ENCODE data around the gene KIAA0040. TPM values are rescaled to one million over a fixed set of nuclear protein-coding genes. Genes with fewer than 3 reads are reported as not detected.

KIAA0040 gene
- total RNA-seq, 1 donor from 2014 or later, result 38.5 TPM

GRCh38 chr1:175129997-175130648 is 62.5 kb downstream of the KIAA0040 start:
- DNase-seq (ENCODE audit: extremely low spot score in 2 of 2), result no peak
- H3K36me3 ChIP-seq, result no peaks in the 10 kb centered on the region
- TF ChIP-seq POLR2A (IDR thresholded peaks at IDR 0.05) (no peak), POLR2AphosphoS5 (IDR thresholded peaks at IDR 0.05; ENCODE audit: insufficient read depth in 1 of 2, low read depth in 1 of 2) (no peak), CTCF (IDR thresholded peaks at IDR 0.05) (no peak)
- no peaks in the 10 kb centered on the region for H3K27me3 ChIP-seq
- peak overlapping the region; percentile 33 for H3K27ac ChIP-seq
- intact Hi-C loops (cut with DNase I), result no loop called here
- H3K9me3 ChIP-seq, result no peaks in the 10 kb centered on the region
- H3K4me1 ChIP-seq, result peaks cover 44% of the 10 kb centered on the region
- H3K4me3 ChIP-seq, result no peak overlapping the region

GRCh38 chr1:175129644-175129996 is 63.0 kb downstream of the KIAA0040 start:
- H3K9me3 ChIP-seq, result no peaks in the 10 kb centered on the region
- intact Hi-C loops (cut with DNase I), result no loop called here
- H3K27ac ChIP-seq, result peak overlapping the region; percentile 33

GRCh38 chr1:175129182-175129581 is 63.4 kb downstream of the KIAA0040 start:
- Histone ChIP-seq H3K9me3 (no peaks in the 10 kb centered on the region), H3K36me3 (no peaks in the 10 kb centered on the region), H3K27ac (peak overlapping the region; percentile 33), H3K27me3 (no peaks in the 10 kb centered on the region), H3K4me3 (no peak overlapping the region), H3K4me1 (peaks cover 44% of the 10 kb centered on the region)
- intact Hi-C loops (cut with DNase I), result no loop called here
- TF ChIP-seq CTCF (IDR thresholded peaks at IDR 0.05) (no peak), POLR2A (IDR thresholded peaks at IDR 0.05) (no peak), POLR2AphosphoS5 (IDR thresholded peaks at IDR 0.05; ENCODE audit: insufficient read depth in 1 of 2, low read depth in 1 of 2) (no peak)
- no peak for DNase-seq (ENCODE audit: extremely low spot score in 2 of 2)

More at GRCh38 chr1:175129644-175129996, 63.0 kb downstream of the KIAA0040 start:
- no peak overlapping the region for H3K4me3 ChIP-seq
- H3K4me1 ChIP-seq, result peaks cover 44% of the 10 kb centered on the region
- H3K27me3 ChIP-seq, result no peaks in the 10 kb centered on the region
- H3K36me3 ChIP-seq, result no peaks in the 10 kb centered on the region
- DNase-seq (ENCODE audit: extremely low spot score in 2 of 2), result no peak
- no peak for TF ChIP-seq POLR2A (IDR thresholded peaks at IDR 0.05)
- TF ChIP-seq CTCF (IDR thresholded peaks at IDR 0.05), result no peak
- TF ChIP-seq POLR2AphosphoS5 (IDR thresholded peaks at IDR 0.05; ENCODE audit: insufficient read depth in 1 of 2, low read depth in 1 of 2), result no peak

- H3K4me1 ChIP-seq, result peaks cover 44% of the 10 kb centered on the region
- H3K9me3 ChIP-seq, result no peaks in the 10 kb centered on the region
- no peaks in the 10 kb centered on the region for H3K36me3 ChIP-seq
- TF ChIP-seq CTCF (IDR thresholded peaks at IDR 0.05) (no peak), POLR2A (IDR thresholded peaks at IDR 0.05) (no peak), POLR2AphosphoS5 (IDR thresholded peaks at IDR 0.05; ENCODE audit: insufficient read depth in 1 of 2, low read depth in 1 of 2) (no peak)
- no peak overlapping the region for H3K4me3 ChIP-seq
- H3K27ac ChIP-seq, result peak overlapping the region; percentile 33
- DNase-seq (ENCODE audit: extremely low spot score in 2 of 2), result no peak
- H3K27me3 ChIP-seq, result no peaks in the 10 kb centered on the region
- intact Hi-C loops (cut with DNase I), result no loop called here
Observed at GRCh38 chr1:175128523-175128922, 64.1 kb downstream of the KIAA0040 start.

- no peaks in the 10 kb centered on the region for H3K36me3 ChIP-seq
- no peaks in the 10 kb centered on the region for H3K9me3 ChIP-seq
- H3K4me3 ChIP-seq, result no peak overlapping the region
- peaks cover 40% of the 10 kb centered on the region for H3K4me1 ChIP-seq
- H3K27me3 ChIP-seq, result no peaks in the 10 kb centered on the region
- TF ChIP-seq POLR2A (IDR thresholded peaks at IDR 0.05) (no peak), CTCF (IDR thresholded peaks at IDR 0.05) (no peak), POLR2AphosphoS5 (IDR thresholded peaks at IDR 0.05; ENCODE audit: insufficient read depth in 1 of 2, low read depth in 1 of 2) (no peak)
- DNase-seq (ENCODE audit: extremely low spot score in 2 of 2), result no peak
- H3K27ac ChIP-seq, result no peak overlapping the region
- intact Hi-C loops (cut with DNase I), result no loop called here
Observed at GRCh38 chr1:175127565-175127964, 65.0 kb downstream of the KIAA0040 start.
